ENCODE results near the gene CD3G.

GRCh38 chr11:118374729-118375128, 30.6 kb downstream of the CD3G start:
- TF ChIP-seq CTCF (IDR thresholded peaks at IDR 0.05; ENCODE audit: borderline replicate concordance, extremely low read depth, low read length, poor library complexity, severe bottlenecking) (no peak), EZH2 (IDR thresholded peaks at IDR 0.05; ENCODE audit: borderline replicate concordance, low read depth, low read length, severe bottlenecking) (no peak)

Data from DND-41 (cell line).